ENCODE data around the gene DMRTA1.

- TF ChIP-seq PATZ1 (CRISPR knock-in tag; IDR thresholded peaks at IDR 0.05; ENCODE audit: borderline replicate concordance) (no peak), ZFP3 (CRISPR knock-in tag; IDR thresholded peaks at IDR 0.05) (no peak), TSHZ2 (CRISPR knock-in tag; IDR thresholded peaks at IDR 0.05) (no peak), ZFP30 (CRISPR knock-in tag; IDR thresholded peaks at IDR 0.05) (no peak), ISL1 (CRISPR knock-in tag; IDR thresholded peaks at IDR 0.05) (no peak), ESRRG (CRISPR knock-in tag; IDR thresholded peaks at IDR 0.05) (no peak), ZNF8 (CRISPR knock-in tag; IDR thresholded peaks at IDR 0.05) (no peak), ZC3H10 (CRISPR knock-in tag; IDR thresholded peaks at IDR 0.05) (no peak), CSDC2 (CRISPR knock-in tag; IDR thresholded peaks at IDR 0.05) (no peak)
Measured at GRCh38 chr9:22424616-22425015, 22.0 kb upstream of the DMRTA1 start.
